Neural progenitor cell (in vitro differentiated cells): ENCODE measurements around the gene VAPB.

Source experiments
- EZH2 ChIP-seq: fragments of 200-600 bp; sonication (generic); IDR thresholded peaks from 2 replicates; pipeline ENCODE4 v1.6.1; 2017; ENCODE audit warnings: antibody characterized with exemption, mild to moderate bottlenecking, moderate library complexity
- EZH2phosphoT487 ChIP-seq: fragments of 200-600 bp; sonication (generic); IDR thresholded peaks from 2 replicates; pipeline ENCODE4 v1.6.1; 2017; ENCODE audit warnings: antibody characterized with exemption
- TF ChIP-seq, protein P1 (sequence below): fragments of 200-600 bp; sonication (generic); IDR thresholded peaks from 2 replicates; pipeline ENCODE4 v1.5.1; 2017; ENCODE audit warnings: antibody characterized with exemption, mild to moderate bottlenecking

DNA sequence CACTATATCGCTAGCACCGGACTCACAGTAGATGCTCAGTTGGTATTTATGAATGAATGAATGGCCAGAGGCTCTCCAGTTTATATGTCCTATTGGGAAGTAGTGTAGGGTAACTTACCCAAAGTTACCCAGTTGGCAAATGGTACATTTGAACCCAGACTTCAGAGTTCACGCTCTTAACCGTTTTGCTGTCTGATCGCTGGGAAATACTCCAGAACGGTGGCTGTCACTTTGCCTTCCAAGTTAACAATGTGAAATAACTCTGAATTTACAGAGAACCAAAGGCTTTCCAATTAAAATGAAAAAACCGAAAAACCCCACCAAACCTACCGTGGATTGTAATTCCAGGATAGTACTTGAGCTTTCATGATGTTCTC, 1.6 kb downstream of the VAPB start:
- TF ChIP-seq, protein P1, sequence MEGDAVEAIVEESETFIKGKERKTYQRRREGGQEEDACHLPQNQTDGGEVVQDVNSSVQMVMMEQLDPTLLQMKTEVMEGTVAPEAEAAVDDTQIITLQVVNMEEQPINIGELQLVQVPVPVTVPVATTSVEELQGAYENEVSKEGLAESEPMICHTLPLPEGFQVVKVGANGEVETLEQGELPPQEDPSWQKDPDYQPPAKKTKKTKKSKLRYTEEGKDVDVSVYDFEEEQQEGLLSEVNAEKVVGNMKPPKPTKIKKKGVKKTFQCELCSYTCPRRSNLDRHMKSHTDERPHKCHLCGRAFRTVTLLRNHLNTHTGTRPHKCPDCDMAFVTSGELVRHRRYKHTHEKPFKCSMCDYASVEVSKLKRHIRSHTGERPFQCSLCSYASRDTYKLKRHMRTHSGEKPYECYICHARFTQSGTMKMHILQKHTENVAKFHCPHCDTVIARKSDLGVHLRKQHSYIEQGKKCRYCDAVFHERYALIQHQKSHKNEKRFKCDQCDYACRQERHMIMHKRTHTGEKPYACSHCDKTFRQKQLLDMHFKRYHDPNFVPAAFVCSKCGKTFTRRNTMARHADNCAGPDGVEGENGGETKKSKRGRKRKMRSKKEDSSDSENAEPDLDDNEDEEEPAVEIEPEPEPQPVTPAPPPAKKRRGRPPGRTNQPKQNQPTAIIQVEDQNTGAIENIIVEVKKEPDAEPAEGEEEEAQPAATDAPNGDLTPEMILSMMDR: no peak
- TF ChIP-seq EZH2phosphoT487 (no peak), EZH2 (no peak)
